ENCODE results near the gene GNE.

DNA sequence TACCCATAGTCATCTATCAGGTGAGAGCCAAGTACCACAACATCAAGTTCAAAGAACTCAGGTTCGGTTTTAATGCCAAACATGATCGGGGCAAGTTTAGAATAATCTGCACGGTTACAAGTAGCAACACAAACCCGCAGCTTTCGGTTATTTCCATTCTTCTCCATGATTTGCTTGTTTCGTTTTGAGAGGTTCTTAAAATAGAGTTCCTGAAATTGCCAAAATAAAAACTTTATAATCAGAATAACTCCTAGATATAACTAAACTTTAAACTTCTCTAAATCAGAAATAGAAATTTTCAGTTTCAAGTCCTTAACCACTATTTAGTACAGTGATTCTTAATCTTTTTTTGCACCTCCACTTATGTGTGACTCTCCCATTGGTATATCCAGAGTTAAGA lies 9.1 kb downstream of the GNE start:
- TF ChIP-seq SRF (IDR thresholded peaks at IDR 0.05; ENCODE audit: low read depth, low read length) (no peak), SP1 (IDR thresholded peaks at IDR 0.05; ENCODE audit: low read depth, low read length) (no peak), TAF1 (IDR thresholded peaks at IDR 0.05; ENCODE audit: low read depth, low read length) (no peak), SIX5 (IDR thresholded peaks at IDR 0.05; ENCODE audit: low read depth, low read length) (no peak), JUN (IDR thresholded peaks at IDR 0.05; ENCODE audit: low read depth, low read length) (no peak), EZH2 (IDR thresholded peaks at IDR 0.05; ENCODE audit: low read depth, low read length, severe bottlenecking) (no peak), EP300 (IDR thresholded peaks at IDR 0.05; ENCODE audit: borderline replicate concordance in 1 of 2, low read depth in 2 of 2, low read length in 2 of 2) (no peak), POLR2AphosphoS5 (IDR thresholded peaks at IDR 0.05; ENCODE audit: low read depth, low read length) (no peak), GABPA (IDR thresholded peaks at IDR 0.05; ENCODE audit: borderline replicate concordance, insufficient read depth, low read length) (no peak), RNF2 (IDR thresholded peaks at IDR 0.05; ENCODE audit: borderline replicate concordance, low read depth, low read length, missing control alignments, poor library complexity, severe bottlenecking) (no peak), CHD1 (IDR thresholded peaks at IDR 0.05; ENCODE audit: low read depth, low read length) (no peak), POLR2A (IDR thresholded peaks at IDR 0.05; ENCODE audit: control extremely low read depth in 1 of 2, low read depth in 2 of 2, low read length in 2 of 2) (no peak)
- TF ChIP-seq, protein P1, sequence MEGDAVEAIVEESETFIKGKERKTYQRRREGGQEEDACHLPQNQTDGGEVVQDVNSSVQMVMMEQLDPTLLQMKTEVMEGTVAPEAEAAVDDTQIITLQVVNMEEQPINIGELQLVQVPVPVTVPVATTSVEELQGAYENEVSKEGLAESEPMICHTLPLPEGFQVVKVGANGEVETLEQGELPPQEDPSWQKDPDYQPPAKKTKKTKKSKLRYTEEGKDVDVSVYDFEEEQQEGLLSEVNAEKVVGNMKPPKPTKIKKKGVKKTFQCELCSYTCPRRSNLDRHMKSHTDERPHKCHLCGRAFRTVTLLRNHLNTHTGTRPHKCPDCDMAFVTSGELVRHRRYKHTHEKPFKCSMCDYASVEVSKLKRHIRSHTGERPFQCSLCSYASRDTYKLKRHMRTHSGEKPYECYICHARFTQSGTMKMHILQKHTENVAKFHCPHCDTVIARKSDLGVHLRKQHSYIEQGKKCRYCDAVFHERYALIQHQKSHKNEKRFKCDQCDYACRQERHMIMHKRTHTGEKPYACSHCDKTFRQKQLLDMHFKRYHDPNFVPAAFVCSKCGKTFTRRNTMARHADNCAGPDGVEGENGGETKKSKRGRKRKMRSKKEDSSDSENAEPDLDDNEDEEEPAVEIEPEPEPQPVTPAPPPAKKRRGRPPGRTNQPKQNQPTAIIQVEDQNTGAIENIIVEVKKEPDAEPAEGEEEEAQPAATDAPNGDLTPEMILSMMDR (IDR thresholded peaks at IDR 0.05; ENCODE audit: control extremely low read depth in 1 of 3, insufficient read depth in 1 of 3, low read depth in 1 of 3, low read length in 3 of 3): no peak

Measured in H1 (cell line).